GM23248 (cell line): ENCODE measurements around the gene ANKRA2.

Experiments
- EZH2 ChIP-seq: fragments of 200-600 bp; sonication (generic); IDR thresholded peaks from 2 replicates; pipeline ENCODE4 v1.6.1; 2018; ENCODE audit warnings: antibody characterized with exemption, mild to moderate bottlenecking; ENCODE audit not compliant: insufficient read depth, poor library complexity, severe bottlenecking
- EZH2phosphoT487 ChIP-seq: fragments of 200-600 bp; sonication (generic); IDR thresholded peaks from 2 replicates; pipeline ENCODE4 v1.6.1; 2018; ENCODE audit warnings: antibody characterized with exemption, moderate library complexity, mild to moderate bottlenecking, low read depth; ENCODE audit not compliant: insufficient read depth

- TF ChIP-seq EZH2: no peak
- TF ChIP-seq EZH2phosphoT487: no peak
These were observed 27.1 kb upstream of the ANKRA2 start for GRCh38 chr5:73592551-73592950.
